Measurements from ENCODE around the gene GABBR2.

Gene GABBR2

GRCh38 chr9:98416294-98417248 lies 292.2 kb downstream of the GABBR2 start:
- in situ Hi-C loops (cut with MboI; ENCODE audit: low sequenced_read_pairs): no loop called here

GRCh38 chr9:98415782-98416181 lies 293.0 kb downstream of the GABBR2 start:
- in situ Hi-C loops (cut with MboI; ENCODE audit: low sequenced_read_pairs): no loop called here

GRCh38 chr9:98413084-98413483 lies 295.7 kb downstream of the GABBR2 start:
- in situ Hi-C loops (cut with MboI; ENCODE audit: low sequenced_read_pairs): no loop called here

GRCh38 chr9:98412101-98412842 lies 296.5 kb downstream of the GABBR2 start:
- in situ Hi-C loops (cut with MboI; ENCODE audit: low sequenced_read_pairs): no loop called here

GRCh38 chr9:98410185-98410697 lies 298.5 kb downstream of the GABBR2 start:
- in situ Hi-C loops (cut with MboI; ENCODE audit: low sequenced_read_pairs): no loop called here

- in situ Hi-C loops (cut with MboI; ENCODE audit: low sequenced_read_pairs): no loop called here
Measured at GRCh38 chr9:98409719-98410118, 299.0 kb downstream of the GABBR2 start.

GRCh38 chr9:98406469-98406868 lies 302.3 kb downstream of the GABBR2 start:
- in situ Hi-C loops (cut with MboI; ENCODE audit: low sequenced_read_pairs): no loop called here

GRCh38 chr9:98404237-98404636 lies 304.5 kb downstream of the GABBR2 start:
- in situ Hi-C loops (cut with MboI; ENCODE audit: low sequenced_read_pairs): no loop called here

- in situ Hi-C loops (cut with MboI; ENCODE audit: low sequenced_read_pairs): no loop called here
Measured at GRCh38 chr9:98403715-98404114, 305.0 kb downstream of the GABBR2 start.

- in situ Hi-C loops (cut with MboI; ENCODE audit: low sequenced_read_pairs): no loop called here
Measured at GRCh38 chr9:98402019-98402840, 306.5 kb downstream of the GABBR2 start.

- in situ Hi-C loops (cut with MboI; ENCODE audit: low sequenced_read_pairs): no loop called here
Measured at GRCh38 chr9:98401140-98402018, 307.4 kb downstream of the GABBR2 start.

GRCh38 chr9:98399950-98400683 lies 308.6 kb downstream of the GABBR2 start:
- in situ Hi-C loops (cut with MboI; ENCODE audit: low sequenced_read_pairs): no loop called here

- in situ Hi-C loops (cut with MboI; ENCODE audit: low sequenced_read_pairs): no loop called here
Measured at GRCh38 chr9:98396656-98397055, 312.1 kb downstream of the GABBR2 start.

- in situ Hi-C loops (cut with MboI; ENCODE audit: low sequenced_read_pairs): no loop called here
Measured at GRCh38 chr9:98396236-98396635, 312.5 kb downstream of the GABBR2 start.

GRCh38 chr9:98391867-98392266 lies 316.9 kb downstream of the GABBR2 start:
- in situ Hi-C loops (cut with MboI; ENCODE audit: low sequenced_read_pairs): no loop called here

GRCh38 chr9:98391406-98391805 lies 317.3 kb downstream of the GABBR2 start:
- in situ Hi-C loops (cut with MboI; ENCODE audit: low sequenced_read_pairs): no loop called here

- in situ Hi-C loops (cut with MboI; ENCODE audit: low sequenced_read_pairs): no loop called here
Measured at GRCh38 chr9:98385751-98386150, 323.0 kb downstream of the GABBR2 start.

- in situ Hi-C loops (cut with MboI; ENCODE audit: low sequenced_read_pairs): no loop called here
Measured at GRCh38 chr9:98383758-98384157, 325.0 kb downstream of the GABBR2 start.
